ENCODE data around the gene SHROOM2.

GRCh38 chrX:9867753-9868152 lies 81.5 kb downstream of the SHROOM2 start:
- TF ChIP-seq CTCF (conservative IDR thresholded peaks at IDR 0.05 in 1 of 2, IDR thresholded peaks at IDR 0.05 in 1 of 2; ENCODE audit: low read depth in 1 of 2, low read length in 2 of 2) (no peak), EZH2 (IDR thresholded peaks at IDR 0.05; ENCODE audit: low read length, missing control alignments) (no peak)
